Tibial nerve (tissue), 4 donors: ENCODE data around the gene TBK1.
"Not testable (repeated sequence)": the region's sequence is repeated elsewhere in the genome, so short reads cannot be mapped to it uniquely, and the experiment has no call there.

Experiments used
- EP300 ChIP-seq, 2 donors: sonication (generic); formaldehyde crosslinking; IDR thresholded peaks; one replicate each; pipeline ENCODE4 v1.6.1; 2017; ENCODE audit warnings: antibody characterized with exemption in 2 of 2, mild to moderate bottlenecking in 1 of 2
- POLR2A ChIP-seq, 2 donors: fragments of 450-650 bp; IDR thresholded peaks; one replicate each; pipeline ENCODE4 v1.6.1; 2017; ENCODE audit warnings: antibody characterized with exemption in 2 of 2, mild to moderate bottlenecking in 2 of 2, moderate library complexity in 2 of 2
- TF ChIP-seq, protein P1 (sequence below), 5 experiments: fragments of 200-600 bp in 3 of 5; fragments of 450-650 bp in 2 of 5; sonication (generic) in 3 of 5; IDR thresholded peaks; one replicate each; pipeline ENCODE4 v1.5.1; 2016 to 2019; ENCODE audit warnings: antibody characterized with exemption in 5 of 5, mild to moderate bottlenecking in 3 of 5, moderate library complexity in 2 of 5

DNA sequence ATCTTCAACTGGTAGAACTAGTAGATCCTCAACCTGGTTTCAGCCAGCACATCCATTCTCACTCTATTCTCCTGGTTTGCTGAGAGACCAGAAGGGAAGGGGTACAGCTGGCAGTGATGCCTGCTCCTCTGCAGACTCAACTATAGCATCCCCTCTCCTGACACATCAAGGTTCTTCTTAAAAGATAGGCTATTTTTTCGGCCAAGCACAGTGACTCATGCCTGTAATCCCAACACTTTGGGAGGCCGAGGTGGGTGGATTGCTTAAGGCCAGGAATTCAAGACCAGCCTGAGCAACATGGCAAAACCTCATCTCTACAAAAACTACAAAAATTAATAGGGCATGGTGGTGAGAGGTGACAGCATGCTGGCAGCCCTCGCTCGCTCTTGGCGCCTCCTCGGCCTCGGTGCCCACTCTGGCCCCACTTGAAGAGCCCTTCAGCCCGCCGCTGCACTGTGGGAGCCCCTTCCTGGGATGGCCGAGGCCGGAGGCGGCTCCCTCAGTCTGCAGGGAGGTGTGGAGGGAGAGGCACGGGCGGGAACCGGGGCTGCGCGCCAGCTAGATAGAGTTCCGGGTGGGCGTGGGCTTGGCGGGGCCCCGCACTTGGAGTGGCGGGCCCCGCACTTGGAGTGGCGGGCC, 90.6 kb downstream of the TBK1 start:
- TF ChIP-seq, protein P1, sequence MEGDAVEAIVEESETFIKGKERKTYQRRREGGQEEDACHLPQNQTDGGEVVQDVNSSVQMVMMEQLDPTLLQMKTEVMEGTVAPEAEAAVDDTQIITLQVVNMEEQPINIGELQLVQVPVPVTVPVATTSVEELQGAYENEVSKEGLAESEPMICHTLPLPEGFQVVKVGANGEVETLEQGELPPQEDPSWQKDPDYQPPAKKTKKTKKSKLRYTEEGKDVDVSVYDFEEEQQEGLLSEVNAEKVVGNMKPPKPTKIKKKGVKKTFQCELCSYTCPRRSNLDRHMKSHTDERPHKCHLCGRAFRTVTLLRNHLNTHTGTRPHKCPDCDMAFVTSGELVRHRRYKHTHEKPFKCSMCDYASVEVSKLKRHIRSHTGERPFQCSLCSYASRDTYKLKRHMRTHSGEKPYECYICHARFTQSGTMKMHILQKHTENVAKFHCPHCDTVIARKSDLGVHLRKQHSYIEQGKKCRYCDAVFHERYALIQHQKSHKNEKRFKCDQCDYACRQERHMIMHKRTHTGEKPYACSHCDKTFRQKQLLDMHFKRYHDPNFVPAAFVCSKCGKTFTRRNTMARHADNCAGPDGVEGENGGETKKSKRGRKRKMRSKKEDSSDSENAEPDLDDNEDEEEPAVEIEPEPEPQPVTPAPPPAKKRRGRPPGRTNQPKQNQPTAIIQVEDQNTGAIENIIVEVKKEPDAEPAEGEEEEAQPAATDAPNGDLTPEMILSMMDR (IDR thresholded peaks at IDR 0.05), result not testable (repeated sequence)
- not testable (repeated sequence) for TF ChIP-seq EP300, POLR2A (IDR thresholded peaks at IDR 0.05)
